RKO (cell line): ENCODE results near the gene NINJ2.

Experiments used
- DNase-seq: peaks from one replicate; pipeline ENCODE4 v3.0.0-alpha.2; 2016; ENCODE audit warnings: low spot score

The NINJ2 gene

DNA sequence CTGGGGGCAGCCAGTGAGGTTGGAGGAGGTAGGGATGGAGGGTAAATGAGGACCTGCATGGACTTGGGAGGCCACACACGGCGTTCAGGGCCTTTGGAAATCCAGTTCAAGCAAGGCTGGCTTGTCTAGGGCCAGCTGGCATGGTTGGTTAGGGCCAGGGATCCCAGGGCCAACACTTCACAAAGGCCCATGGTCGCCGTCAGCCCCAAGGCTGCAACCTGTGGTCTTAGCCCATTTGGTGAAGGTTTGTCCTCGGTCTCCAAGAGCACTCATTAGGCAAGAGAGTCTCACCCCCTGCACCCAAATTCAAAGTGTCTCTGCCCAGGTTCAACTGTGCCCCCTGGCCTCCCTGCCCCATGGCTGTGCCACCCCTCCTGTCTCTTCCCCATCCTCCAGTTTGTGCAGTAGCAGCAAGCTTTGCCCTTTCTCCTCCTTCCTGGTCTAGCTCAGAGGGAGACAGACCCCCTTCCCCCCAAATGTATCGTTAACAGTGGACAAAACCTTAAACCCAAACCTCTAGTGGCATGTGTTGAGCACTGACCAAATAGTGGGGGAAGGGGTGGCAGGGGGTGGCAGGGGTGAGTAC is 94.1 kb downstream of the NINJ2 start:
- DNase-seq: no peak

DNA sequence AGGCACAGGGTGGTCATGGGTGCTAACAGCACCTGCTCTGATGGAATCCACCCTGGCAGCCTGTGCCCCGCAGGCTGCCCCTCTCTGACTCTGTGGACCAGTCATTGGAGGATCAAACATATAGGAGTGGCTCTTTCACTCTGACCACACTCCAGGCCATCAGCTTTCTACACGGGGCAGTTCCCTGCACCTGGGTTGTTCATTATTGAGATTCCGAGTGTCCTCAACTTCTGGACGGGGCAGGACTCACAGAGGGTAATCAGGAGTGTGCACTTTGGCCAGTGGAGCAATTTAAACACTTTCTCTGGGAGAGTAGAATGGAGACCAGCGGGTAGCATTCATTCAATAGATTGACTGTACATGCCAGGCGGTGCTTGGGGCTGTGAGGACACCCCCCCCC is 94.8 kb downstream of the NINJ2 start:
- no peak for DNase-seq

DNA sequence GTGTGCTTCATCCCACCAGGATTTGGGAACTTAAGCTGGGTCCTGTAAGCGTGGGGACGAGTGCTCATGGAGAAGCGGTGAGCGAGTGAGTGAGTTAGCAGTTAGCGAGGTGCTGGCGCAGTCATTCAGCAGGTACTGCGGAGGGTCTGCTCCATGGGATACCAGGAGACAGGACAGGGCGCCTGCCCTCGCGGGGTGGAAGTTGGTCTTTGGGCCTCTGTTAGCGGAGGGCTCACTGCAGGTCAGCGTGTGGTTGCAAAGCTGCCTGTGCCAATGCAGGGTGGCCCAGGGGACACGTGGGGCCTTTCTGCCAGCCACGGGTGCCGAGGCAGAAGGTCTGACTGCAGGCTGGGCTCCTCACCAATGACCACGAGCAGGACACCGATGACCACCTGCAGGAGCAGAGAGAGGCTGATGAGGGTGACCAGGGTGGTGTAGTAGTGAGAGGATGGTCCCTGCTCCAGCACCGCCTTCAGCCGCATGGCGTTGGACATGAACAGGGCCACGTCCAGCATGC is 97.6 kb downstream of the NINJ2 start:
- no peak for DNase-seq

DNA sequence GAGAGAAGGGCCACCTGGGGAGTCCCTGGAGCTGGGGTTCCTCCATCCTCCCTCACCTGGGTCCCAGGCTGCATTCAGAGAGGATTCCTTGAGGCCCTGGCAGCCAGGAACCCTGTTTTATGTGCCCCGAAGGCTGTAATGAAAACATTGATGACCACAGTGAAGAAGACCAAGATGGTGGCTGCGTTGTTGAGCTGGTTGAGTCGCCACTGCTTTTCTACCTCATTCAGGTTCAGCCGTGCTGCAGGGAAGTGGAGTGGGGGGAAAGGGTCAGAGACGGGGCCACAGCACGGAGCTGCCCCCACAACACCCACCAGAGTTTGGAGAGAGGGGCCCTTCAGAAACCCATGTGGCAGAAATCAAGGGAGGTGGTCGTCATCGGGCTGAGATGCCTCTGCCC is 98.1 kb downstream of the NINJ2 start:
- DNase-seq: no peak

DNA sequence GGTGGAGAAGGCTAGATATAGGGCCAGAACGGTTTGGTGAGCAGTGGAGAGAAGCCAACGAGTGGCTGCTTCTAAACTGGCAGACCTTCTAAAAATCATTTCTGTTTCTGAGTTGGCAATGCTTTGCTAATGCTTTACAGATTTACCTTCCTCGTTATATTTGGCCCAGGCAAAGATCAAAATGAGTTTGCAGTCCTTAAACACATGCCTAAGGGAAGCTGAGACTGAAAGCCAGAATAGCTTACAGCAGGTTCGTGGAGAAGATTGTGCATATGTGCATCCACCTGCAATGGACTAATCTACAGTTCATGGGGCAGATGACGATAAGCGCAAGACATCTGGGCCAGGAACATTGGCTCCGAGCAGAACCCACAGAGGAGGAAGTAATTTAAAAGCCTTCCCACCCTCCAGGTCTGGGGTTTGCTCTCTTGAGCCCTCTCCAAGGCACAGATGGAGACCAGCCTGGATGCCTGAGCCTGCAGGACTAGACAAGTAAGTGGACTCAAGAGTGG is 99.4 kb downstream of the NINJ2 start:
- DNase-seq: no peak

DNA sequence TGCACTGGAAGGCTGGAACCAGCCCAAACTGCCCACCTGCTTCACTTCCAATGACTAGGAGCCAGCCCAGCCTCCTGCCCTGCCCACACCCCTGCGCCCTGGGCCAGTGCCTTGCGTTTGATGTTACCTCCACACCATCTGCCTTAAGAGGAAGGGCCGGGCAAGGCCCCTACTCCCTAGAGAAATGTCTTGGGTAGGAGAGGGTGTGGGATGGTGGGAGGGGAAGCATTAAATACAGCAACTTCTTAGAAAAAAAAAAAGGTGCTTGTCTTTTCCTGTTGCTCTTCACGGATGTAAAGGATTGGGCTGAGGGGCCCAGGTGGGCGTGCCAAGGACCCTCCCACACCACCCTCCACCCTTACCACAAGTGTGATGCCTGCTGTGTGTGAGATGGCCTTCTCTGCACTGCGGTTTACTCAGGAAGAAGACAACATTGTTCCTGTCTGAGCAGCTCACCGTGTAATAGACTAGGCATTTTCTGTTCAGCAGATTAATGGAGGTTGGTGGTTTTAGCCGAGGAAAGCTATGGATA is 99.9 kb downstream of the NINJ2 start:
- no peak for DNase-seq

DNA sequence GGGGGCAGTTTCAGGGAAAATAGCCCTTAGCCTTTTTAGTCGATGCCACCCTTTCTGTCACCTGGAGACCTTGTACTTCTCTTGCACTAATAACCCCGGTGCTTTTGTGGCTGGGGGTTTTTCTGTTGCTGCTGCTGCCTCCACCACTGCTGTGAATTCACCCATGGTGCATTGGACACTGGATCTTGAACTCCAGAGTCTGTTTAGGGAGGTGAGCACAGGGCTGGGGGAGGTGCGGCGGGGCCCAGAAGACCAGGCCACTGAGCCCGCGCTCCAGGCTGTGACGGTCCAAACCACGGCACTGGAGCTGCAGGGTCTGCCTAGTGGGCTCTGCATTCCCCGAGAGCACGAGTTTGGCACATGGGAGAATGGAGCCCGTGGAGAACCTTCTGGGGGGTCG is 100.6 kb downstream of the NINJ2 start:
- no peak for DNase-seq

DNA sequence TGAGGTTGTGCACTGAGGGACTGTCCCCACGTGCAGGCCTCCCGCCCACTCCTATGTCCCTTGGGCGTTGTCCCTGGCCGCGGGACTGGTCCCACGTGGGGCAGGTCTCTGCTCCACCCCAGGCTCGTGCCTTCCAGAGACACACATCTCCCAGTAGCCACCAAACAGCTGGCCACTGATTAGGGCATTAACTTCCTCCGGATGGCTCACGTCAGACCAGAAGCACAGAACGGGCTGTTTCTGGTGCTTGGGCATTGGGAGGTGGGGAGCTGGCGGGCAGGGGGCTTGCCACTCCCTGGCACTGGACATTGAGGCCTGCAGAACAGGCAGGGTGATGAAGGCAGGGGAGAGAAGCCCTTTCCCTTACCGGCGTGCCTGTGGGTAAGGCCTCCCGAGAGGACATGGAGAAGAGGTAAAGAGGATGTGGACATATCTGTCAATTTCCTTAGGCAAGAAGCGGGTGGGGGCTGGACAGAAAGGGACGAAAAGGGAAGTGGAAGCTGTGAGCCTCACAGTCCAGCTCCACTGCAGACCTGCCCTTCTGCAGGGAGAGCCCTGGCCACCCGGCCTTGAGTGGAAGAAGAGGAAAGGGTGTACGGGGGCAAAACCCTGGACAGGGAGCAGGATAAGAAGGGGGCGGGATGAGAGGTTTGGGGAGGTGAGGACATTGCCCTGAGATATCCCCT is 101.2 kb downstream of the NINJ2 start:
- no peak for DNase-seq

DNA sequence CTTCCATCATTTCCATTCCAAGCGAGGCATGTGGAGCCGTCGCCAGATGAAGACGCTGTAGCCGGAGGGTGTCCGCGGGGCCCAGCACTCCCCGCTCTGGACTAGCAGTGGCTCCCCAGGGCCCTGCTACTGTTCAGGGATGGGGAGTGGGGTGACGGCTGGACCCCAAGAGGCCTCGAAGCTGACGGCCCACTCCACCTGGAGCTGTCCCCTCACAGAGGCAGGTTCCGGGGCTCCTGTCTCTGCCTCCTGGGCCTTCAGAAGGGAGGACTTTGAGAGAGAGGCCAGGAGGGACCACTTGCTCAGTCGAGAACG is 101.9 kb downstream of the NINJ2 start:
- DNase-seq: no peak

DNA sequence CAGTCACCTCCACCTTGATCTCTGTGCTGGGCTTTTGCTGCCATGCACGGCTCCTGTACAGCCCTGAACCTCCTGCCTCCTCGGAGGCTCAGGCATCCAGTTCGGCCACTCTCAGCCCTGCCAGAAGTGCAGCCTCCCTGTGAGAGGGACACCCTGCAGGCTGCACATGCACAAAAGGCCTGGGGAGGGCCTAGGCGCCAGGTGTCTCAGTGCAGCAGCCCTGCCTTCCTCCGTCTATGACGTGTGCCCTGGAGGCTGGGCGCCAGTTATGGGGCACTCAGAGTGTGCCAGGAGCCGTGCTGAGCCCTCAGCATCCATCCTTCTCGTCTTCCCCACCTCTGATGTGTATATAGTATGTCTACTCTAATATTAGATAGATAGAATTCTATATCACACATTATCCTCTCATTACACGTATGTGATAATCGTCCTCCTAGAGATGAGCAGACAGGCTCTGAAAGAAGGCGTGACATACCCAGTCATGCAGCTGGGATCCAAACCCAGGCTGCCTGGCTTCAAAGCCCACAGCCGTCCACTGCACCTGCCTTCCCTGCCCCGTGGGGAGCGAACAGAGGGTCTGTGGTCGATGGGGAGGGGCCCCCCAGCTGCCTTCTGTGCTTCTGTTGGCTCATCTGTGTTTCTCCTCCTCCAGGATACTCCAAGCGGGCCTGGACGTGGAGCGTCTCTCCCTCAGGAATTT is 102.4 kb downstream of the NINJ2 start:
- DNase-seq: no peak

DNA sequence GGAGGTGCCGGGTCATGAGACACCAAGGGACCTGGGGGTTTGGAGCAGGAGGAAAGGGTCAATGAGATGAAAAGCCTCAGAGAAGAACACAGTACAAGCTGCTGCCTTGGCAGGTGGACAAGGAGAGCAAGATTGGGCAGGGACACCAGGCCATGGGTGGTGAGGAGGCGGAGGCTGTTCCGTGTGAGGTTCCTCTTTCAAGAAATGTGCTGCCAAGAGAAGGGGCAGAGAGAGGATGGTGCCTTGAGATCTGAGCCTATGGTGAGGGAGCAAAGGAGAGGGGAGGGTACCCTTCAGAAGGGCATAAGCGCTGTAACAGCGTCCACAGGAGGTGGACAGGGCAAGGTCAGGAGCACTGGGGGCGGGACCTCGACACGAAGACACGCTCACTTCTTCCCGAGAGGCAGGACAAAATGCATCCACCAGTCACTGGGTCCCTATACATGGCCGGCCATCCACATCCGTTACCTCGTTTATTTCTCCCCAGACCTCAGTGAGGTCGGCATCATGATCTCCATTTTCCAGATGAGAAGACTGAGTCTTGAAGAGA is 103.3 kb downstream of the NINJ2 start:
- no peak for DNase-seq

DNA sequence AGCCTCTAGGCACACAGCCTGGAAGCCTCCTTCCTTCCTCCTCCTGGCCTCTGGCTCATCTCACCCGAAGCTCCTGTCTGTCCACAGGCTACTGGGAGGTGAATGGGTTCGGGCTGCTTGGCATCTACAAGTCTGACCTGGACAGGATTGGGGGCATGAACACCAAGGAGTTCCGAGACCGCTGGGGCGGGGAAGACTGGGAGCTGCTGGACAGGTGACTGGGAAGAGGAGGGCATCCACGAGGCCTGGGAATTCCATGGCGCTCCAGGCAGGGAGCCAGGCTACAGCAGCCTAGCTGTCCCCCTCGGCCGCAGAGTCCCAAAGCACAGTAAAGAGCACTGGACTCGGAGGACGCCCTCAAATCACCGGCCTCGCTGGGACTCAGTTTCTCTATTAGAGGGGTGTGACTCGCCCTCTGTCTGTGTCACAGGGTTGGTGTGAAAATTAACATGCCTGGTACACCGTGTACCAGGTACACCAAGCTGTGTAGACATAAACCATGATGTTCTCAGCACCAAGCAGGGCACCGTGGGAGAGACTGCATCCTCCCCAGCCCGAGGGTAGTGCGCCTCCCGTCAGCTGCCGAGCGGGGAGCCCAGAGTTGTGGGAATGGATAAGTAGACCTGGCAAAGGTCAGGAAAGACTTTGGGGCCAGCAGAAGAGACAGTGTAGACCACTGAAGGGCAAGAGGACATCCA is 103.9 kb downstream of the NINJ2 start:
- DNase-seq: no peak

DNA sequence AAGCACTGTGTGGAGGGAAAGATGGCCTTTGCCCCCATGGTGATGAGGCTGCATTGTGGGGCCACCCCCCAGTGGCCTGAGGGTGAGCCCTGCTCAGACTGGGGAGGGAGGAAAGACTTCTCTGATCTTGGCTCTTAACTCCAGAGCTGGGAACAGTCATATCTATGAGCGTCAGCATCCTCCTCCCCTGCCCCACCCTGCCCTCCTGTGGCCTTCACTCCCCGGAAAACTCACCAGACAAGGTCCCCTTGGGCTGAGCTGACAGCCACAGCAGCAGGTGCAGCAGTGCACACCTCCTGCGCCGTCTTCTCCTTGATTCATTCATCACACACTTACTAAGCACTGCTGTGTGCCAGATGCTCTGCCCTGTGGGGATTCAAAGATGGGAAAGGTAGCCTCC is 104.7 kb downstream of the NINJ2 start:
- no peak for DNase-seq

DNA sequence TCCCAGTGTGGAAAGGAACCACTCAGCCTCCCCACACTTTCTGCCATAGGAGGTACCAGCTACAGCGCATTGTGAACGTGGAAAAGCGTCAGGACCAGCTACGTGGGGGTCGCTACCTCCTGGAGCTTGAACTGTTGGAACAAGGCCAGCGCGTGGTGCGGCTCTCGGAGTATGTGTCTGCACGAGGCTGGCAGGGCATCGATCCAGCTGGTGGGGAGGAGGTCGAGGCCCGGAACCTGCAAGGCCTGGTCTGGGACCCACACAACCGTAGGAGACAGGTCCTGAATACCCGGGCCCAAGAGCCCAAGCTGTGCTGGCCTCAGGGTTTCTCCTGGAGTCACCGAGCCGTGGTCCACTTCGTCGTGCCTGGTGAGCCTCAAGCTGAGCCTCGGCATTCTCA is 106.7 kb downstream of the NINJ2 start:
- no peak for DNase-seq

DNA sequence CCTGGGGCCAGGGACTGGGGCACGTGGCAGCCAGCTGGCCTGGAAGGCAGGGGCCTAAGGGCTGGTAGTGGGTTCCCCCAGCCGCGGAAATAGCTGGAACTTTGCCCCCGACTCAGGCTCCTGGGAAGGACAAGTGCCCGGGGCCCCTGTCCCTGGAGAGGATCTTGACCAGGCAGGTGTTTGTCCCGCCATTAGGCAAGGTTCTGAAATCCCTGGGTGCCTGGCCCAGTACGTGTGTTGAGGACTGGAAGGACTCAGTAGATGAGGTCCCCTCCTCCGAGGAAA is 109.3 kb downstream of the NINJ2 start:
- DNase-seq: no peak

DNA sequence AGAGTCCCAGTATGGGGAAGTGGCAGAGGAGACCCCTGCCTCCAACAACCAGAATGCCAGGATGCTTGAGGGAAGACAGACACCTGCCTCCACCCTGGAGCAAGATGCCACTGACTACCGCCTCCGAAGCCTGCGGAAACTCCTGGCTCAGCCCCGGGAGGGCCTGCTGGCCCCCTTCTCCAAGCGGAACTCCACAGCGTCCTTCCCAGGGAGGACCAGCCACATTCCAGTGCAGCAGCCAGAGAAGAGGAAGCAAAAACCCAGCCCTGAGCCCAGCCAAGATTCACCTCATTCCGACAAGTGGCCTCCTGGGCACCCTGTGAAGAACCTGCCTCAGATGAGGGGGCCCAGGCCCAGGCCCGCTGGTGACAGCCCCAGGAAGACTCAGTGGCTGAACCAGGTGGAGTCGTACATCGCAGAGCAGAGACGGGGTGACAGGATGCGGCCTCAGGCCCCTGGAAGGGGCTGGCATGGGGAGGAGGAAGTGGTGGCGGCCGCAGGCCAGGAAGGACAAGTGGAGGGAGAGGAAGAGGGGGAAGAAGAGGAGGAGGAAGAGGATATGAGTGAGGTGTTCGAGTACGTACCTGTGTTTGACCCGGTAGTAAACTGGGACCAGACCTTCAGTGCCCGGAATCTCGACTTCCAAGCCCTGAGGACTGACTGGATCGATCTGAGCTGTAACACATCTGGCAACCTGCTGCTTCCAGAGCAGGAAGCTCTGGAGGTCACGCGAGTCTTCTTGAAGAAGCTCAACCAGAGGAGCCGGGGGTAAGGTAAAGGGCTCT is 109.8 kb downstream of the NINJ2 start:
- DNase-seq: no peak

DNA sequence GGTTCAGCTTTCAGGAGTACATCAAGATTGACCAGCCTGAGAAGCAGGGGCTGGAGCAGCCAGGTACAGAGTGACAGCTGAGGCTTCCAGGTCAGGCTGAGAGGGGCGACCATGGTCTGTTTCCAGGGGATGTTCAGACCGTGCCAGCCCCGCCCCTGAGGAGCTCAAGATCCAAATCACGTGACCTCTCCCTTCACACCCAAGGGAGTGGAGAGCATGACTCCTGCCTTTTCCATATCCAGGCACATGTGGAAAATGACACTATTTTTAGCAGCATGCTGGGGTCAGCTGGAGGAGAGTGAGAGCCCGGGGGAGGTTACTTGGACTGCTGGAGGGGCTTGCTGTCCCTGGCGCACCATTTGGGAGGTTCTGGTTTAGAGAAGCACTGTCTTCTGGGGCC is 110.8 kb downstream of the NINJ2 start:
- no peak for DNase-seq

DNA sequence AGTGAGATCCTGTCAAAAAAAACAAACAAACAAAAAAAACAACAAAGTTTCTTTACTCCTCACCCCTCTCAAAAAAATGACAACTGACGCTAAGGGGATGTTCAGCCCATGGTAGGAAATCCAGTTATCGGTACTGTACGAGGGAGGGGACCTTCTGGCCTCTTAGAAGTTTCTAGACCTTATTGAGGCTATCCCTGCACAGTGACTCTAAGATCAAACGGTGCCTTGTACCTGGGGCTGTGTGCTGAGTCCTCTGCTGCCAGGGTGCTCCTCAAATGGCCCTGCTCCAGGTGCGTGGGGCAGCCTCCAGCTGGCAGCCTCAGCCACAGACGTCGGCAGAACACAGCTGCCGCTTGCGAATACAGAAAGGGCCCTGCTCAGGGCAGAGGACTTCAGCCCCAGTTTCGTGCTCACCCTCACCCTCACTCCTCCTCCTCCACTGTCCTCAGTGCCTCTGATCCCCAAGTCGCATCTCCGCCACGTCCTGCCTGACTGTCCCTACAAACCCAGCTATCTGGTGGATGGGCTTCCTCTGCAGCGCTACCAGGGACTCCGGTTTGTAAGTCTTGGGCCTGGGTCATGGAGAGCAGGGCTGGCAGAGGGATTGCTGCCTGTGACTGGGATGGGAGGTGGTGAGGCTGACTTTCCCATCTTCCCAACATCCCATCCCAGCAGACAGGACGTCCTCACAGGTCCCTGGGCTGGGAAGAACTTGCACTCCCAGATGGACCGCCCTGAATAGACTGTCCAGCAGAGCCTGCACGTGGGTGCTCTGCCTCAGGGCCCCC is 112.6 kb downstream of the NINJ2 start:
- DNase-seq: no peak

DNA sequence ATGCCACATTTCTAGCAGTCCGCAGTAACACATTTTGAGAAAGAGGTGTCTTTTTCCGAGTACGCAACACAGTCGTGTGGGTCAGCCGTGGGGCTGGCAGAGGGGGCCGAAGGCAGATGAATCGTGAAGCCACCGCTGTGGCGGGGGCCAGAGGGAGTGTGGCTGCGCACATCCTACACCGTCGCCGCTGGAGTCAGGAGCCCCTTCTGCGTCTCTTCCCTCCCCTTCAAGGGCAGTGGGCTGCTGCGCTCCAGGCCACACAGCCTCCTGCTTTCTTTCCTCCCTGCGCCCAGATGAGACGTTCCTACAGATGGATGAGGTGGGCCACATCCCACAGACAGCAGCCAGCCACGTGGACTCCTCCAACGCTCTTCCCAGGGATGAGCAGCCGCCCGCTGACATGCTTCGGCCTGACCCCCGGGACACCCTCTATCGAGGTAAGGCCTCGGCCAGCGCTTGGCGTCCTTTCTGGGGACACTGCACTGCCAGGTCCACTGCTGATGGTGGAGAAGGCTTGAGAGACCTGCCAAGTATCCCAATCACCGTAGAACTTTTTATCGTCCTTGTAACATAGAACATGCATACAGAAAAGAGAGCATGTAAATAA is 113.7 kb downstream of the NINJ2 start:
- no peak for DNase-seq

DNA sequence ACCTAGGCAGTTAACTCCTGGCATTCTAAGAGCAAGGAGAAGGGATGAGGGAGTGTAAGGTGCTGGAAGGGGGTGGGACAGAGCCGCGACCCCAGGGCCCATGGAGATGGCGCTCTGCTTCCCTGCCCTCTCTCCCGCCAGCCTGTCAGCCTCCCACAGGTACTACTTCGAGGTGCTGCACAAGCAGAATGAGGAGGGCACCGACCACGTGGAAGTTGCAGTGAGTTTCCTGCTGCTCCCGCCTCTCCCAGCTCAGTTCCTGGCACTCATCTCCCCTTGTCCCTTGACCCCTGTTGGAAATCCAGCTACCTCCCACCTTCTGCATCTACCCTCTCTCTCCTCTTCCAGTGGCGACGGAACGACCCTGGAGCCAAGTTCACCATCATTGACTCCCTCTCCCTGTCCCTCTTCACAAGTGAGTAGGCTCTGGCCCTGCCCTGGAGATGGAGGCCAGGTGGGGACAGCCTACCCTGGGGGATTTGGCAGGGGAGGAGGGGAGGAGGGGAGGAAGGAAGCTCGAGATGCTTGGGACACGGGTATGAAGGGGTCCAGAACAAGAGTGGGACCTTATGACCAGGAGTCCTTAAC is 115.3 kb downstream of the NINJ2 start:
- DNase-seq: no peak
